ENCODE data around the gene RAB7A.

RAB7A gene

GRCh38 chr3:128726023-128727016, at the start of gene RAB7A:
RAB7A (plus strand) TSS chr3:128726183; CDS start chr3:128795368, 69,185 bp downstream.
- DNase-seq (ENCODE audit: low read depth in 2 of 2): peak; percentile 95

- DNase-seq (ENCODE audit: low read depth in 2 of 2): no peak
Observed at GRCh38 chr3:128679338-128679737, 46.6 kb upstream of the RAB7A start.

- DNase-seq (ENCODE audit: low read depth in 2 of 2): peak; percentile 96 to 98
Observed at GRCh38 chr3:128680603-128681368, 45.2 kb upstream of the RAB7A start.

- no peak for DNase-seq (ENCODE audit: low read depth in 2 of 2)
Observed at GRCh38 chr3:128681369-128681829, 44.6 kb upstream of the RAB7A start.

GRCh38 chr3:128683957-128684356, 42.0 kb upstream of the RAB7A start:
- DNase-seq (ENCODE audit: low read depth in 2 of 2): no peak

- no peak for DNase-seq (ENCODE audit: low read depth in 2 of 2)
Observed at GRCh38 chr3:128684986-128685726, 40.8 kb upstream of the RAB7A start.

GRCh38 chr3:128686465-128686864, 39.5 kb upstream of the RAB7A start:
- no peak for DNase-seq (ENCODE audit: low read depth in 2 of 2)

DNA sequence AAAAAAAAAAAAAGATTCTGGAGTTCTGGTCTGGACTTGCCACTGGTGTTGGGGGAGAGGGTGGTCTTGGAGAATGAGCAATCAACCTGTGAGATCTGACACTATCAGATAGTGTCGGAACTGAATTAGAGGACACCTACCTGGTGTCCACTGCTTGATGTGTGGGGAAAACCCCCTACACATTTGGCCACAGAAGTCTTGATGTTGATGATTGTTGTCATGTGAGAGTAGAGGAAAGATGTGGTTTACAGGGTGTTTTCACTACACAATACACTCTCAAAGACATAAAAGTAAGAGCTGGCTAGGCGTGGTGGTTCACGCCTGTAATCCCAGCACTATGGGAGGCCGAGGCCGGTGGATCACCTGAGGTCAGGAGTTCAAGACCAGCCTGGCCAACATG, 36.9 kb upstream of the RAB7A start:
- DNase-seq (ENCODE audit: low read depth in 2 of 2): no peak

DNA sequence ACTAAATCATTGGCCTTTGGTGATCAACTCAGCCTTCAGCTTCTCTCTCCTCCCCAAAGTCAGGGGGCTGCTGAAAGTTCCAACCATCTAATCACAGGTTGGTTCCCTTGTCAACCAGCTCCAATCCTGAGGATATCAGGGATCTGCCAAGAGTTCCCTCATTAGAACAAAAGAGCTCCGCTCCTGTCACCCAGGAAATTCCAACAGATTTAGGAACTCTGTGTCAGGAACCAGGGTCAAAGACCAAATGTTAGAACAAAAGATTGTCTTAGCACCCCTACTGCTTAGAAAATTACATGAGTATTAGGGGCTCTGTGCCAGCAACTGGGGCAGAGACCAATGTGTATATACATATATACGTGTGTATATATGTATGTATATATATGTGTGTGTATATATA, 32.3 kb upstream of the RAB7A start:
- no peak for DNase-seq (ENCODE audit: low read depth in 2 of 2)

GRCh38 chr3:128697341-128697740, 28.6 kb upstream of the RAB7A start:
- no peak for DNase-seq (ENCODE audit: low read depth in 2 of 2)

DNA sequence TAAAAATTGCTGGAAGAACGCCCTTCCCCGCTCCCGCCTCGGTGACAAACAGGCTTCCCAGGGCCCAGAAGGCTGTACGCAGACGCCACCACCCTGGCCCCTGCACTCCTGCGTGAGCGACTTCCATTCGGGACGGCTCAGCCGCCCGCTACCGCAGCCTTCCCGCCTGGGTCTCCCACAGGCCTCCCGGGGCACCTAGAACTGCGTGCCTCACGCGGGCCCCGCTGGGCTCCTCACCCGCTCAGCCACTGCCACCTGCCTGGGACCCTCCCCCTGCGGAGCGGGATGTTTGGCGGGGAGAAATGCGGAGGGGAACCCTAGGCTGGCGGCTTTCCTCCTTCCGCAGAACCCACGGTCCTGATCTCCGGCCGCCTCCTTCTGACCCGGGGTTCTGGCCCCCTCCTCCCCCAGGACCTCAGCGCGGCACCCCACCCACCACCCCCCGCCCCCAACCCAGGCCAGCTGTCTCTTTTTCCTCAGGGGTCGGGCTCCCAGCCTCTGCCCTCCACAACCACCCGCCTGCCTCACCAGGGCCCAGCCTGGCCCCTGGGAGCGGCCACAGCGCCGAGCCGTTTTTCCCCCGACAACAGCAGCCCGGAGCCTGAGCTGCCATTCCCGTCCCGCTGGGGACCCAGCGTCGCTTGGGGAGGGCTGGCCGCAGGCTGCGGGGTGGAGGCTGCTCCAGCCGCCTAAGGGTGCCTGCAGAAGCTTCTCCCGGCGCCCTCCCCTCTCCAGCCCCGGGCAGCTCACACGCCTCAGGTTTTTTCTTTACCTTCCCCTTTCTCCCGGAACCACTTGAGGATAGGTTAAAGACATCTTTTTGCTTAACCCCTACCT, 27.6 kb upstream of the RAB7A start:
- DNase-seq (ENCODE audit: low read depth in 2 of 2): no peak

DNA sequence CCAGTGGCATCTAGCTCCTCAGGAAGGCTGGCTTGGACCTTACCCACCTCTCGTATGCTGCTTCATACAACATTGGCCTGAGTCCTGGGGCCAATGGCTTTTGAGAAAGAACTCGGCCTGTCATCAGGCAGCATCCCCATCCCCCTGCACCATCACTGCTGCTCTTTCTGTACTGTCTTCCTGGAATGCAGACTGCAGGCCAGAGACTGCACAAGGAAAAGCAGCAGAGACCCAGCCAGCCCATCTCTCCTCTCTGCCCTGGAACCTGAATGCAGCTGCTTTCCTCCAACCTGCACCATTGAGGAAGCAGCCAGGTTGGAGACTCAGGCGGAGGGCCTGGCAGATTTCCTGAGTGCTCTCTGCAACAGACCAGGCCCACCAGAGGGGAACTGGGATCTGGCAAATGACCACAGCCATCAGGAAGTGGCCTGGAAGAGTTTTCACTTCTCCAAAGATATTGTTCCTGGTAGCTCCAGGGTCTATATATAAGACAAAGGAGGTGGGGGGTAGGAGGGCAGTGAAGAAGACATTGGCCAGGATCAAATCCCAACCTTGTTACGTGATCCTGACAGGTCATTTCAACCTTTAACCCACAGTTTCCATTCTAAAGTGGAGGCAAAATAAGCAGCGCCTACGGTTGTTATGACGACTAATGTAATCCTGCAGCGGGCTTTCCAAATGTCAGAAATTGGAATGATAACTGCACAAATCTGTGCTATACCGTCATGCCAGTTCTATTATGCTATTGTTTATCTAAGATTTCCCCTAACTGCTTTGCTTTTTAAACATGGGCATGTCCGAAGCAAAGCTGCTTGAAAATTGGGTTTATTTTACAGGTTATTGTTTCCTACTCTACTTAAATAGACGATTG, 24.4 kb upstream of the RAB7A start:
- no peak for DNase-seq (ENCODE audit: low read depth in 2 of 2)

GRCh38 chr3:128702391-128702790, 23.6 kb upstream of the RAB7A start:
- no peak for DNase-seq (ENCODE audit: low read depth in 2 of 2)

DNA sequence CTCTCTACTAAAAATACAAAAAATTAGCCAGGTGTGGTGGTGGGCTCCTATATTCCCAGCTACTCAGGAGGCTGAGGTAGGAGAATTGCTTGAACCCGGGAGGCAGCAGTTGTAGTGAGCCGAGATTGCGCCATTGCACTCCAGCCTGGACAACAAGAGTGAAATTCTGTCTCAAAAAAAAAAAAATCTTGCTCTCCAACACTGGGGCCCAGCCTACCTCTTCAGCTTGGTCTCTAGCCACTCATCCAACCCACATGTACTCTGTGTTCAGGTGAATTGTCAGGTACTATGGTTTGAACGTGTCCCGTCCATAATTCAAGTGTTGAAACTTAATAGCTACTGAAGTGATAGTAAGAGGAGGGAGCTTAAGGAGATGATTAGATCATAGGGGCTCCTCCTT, 22.4 kb upstream of the RAB7A start:
- no peak for DNase-seq (ENCODE audit: low read depth in 2 of 2)

GRCh38 chr3:128706086-128706615, 19.8 kb upstream of the RAB7A start:
- no peak for DNase-seq (ENCODE audit: low read depth in 2 of 2)

GRCh38 chr3:128707928-128708494, 18.0 kb upstream of the RAB7A start:
- no peak for DNase-seq (ENCODE audit: low read depth in 2 of 2)

DNA sequence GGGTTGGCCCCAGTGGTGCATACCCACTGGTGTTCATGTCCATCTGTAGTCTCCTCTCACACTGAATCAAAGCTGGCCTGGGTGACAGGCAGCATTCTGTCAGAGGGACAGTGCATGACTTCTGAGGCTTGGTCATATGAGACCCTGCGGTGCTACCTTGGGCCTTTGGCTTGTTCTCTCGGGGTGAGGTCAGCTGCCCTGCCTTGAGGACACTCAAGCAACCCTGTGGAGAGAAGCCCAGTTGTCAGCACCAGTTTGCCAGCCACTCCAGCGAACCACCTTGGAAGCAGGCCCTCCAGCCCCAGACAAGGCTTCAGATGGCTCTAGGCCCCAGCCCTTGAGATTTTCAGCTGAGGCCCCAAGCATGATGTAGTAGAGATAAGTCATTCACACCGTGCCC, 16.9 kb upstream of the RAB7A start:
- no peak for DNase-seq (ENCODE audit: low read depth in 2 of 2)

DNA sequence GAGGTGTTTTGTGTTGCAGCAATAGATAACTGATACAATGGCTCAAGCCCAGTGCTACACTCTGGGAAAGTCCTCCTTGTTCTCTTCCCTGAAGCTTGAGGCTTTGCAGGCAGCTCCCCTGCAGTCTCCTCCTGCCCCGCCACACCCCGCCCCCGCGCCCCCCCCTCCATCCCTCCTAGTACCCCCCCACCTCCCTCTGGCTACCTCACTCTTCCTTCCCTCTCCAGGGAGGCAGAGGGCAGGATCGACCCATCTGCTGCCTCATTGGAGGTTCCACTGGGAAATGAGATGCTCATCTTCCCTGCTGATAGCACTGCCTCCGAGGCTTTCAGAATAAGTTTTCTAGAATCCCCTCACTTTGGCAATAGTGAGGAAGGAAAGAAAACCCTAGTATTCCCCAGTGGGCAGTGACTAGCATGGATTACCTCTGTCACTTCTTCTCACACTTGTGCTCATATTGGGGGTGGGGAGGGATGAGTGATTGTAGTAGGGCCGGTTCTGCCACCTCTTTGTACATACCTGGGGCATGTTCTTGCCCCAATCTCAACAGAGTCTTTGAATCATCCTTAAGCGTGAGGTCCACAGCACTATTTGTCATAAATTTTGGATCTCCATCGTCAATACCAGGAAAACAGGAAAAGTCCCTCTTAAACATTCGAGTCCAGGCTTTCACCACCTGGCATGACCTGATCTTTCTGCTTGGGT, 16.3 kb upstream of the RAB7A start:
- DNase-seq (ENCODE audit: low read depth in 2 of 2): no peak

Measured in stimulated activated CD8-positive, alpha-beta memory T cell treated with anti-CD3 and anti-CD28 coated beads, Interleukin-2, amount 100 ng/mL, for 48 hours (primary cell).